ENCODE measurements around the gene FAM236B. TPM values are rescaled to one million over a fixed set of nuclear protein-coding genes. Genes with fewer than 3 reads are reported as not detected.

Gene FAM236B
- not detected in 5 replicates for total RNA-seq (2022; extraction: Qiagen RNA extraction; ENCODE audit: low read depth)

GRCh38 chrX:72782560-72782959 lies at the start of gene FAM236B:
TSS of gene FAM236B (minus strand) at chrX:72782660. CDS start at chrX:72782560, 100 bp downstream.

GRCh38 chrX:72808110-72808509 lies 25.6 kb upstream of the FAM236B start, which contains the start of gene FAM236D:
TSS of gene FAM236D (minus strand) at chrX:72808210. CDS start at chrX:72808110, 100 bp downstream.

DNA sequence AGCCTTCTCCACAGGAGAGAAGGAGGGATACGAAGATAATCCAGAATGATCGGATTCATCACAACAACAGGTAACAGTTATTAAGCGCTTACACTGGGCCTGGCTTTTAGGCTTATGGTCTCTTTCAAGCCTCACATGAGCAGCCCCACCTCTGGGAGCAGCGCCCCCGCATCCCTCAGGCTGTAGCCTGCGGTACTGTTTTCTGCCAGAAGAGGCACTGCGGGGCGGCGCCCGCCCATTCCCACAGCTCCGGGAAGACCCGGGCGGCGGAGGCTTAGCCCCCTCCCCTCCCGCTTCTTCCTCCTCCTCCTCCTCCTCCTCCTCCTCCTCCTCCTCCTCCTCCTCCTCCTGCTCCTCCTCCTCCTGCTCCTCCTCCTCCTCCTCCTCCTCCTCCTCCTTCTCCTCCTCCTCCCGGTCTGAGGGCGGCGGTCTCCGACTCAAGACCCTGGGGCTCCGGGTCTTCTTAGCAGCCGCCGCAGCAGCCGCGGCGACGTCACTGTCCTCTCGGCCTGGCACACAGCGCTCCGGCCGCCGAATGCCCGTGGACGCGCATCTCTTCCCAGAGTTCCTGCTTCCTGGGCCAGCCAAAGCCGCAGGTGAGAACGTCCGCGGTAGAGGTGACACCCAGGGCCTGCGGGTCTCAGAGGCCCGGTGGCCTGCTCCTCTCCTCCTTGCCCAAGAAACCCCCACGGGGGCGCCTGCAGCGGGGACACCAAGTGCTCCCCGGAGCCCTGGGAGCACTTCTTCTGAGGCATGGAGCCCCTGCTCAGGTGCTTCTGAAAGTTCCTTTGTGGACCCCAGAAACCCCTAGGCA lies 5.6 kb downstream of the FAM236B start, which contains the start of gene DMRTC1B:
TSS of gene DMRTC1B (plus strand) at position 238 of the 814 bp plus-strand sequence. CDS start 68,246 bp downstream, outside the sequence.

Other genes starting within 250 kb of the FAM236B start
- 23.0 to 27.4 TPM (median 25.2 TPM) in 5 replicates for gene HDAC8, start 209.8 kb downstream of the FAM236B start, total RNA-seq (2022; extraction: Qiagen RNA extraction; ENCODE audit: low read depth)
- gene PHKA1, start 68.4 kb downstream of the FAM236B start, total RNA-seq (2022; extraction: Qiagen RNA extraction; ENCODE audit: low read depth), result 22.3 to 28.5 TPM (median 25.2 TPM) in 5 replicates
- gene DMRTC1B, start 5.8 kb downstream of the FAM236B start, total RNA-seq (2022; extraction: Qiagen RNA extraction; ENCODE audit: low read depth), result not detected in 5 replicates
- gene FAM236D, start 25.6 kb upstream of the FAM236B start, total RNA-seq (2022; extraction: Qiagen RNA extraction; ENCODE audit: low read depth), result not detected in 5 replicates
- not detected in 5 replicates for gene FAM236C, start 130.0 kb upstream of the FAM236B start, total RNA-seq (2022; extraction: Qiagen RNA extraction; ENCODE audit: low read depth)
- not detected in 5 replicates for gene FAM236A, start 155.5 kb upstream of the FAM236B start, total RNA-seq (2022; extraction: Qiagen RNA extraction; ENCODE audit: low read depth)
- not detected in 5 replicates for gene DMRTC1, start 161.2 kb upstream of the FAM236B start, total RNA-seq (2022; extraction: Qiagen RNA extraction; ENCODE audit: low read depth)
- gene PABPC1L2B, start 220.3 kb upstream of the FAM236B start, total RNA-seq (2022; extraction: Qiagen RNA extraction; ENCODE audit: low read depth), result not detected in 5 replicates

Measured in A549 treated with GW870086 at 1 μM for 4 hours (cell line).